Activated T-helper 17 cell treated with anti-CD3 and anti-CD28 coated beads, Interleukin-2, amount 50 U/mL, for 72 hours (primary cell): Measurements from ENCODE around the gene LRMDA. TPM values are rescaled to one million over a fixed set of nuclear protein-coding genes. Genes with fewer than 3 reads are reported as not detected.

Experiments
- ATAC-seq: fragments of 150-1000 bp; cut with Tn5 transposase; replicated peaks from 2 replicates; pipeline ENCODE4 v1.10.0; 2021; ENCODE audit warnings: mild to moderate bottlenecking, moderate library complexity
- H3K27ac Mint-ChIP-seq: one replicate; pipeline ENCODE4 v1.8.0; 2022; ENCODE audit warnings: mixed read lengths
- H3K27me3 Mint-ChIP-seq: one replicate; pipeline ENCODE4 v1.8.0; 2022; ENCODE audit warnings: mixed read lengths
- H3K36me3 Mint-ChIP-seq: one replicate; pipeline ENCODE4 v1.8.0; 2022; ENCODE audit warnings: low read depth, mild to moderate bottlenecking, mixed read lengths
- H3K4me1 Mint-ChIP-seq: one replicate; pipeline ENCODE4 v1.8.0; 2022; ENCODE audit warnings: mixed read lengths
- H3K4me3 Mint-ChIP-seq: one replicate; pipeline ENCODE4 v1.8.0; 2022; ENCODE audit warnings: mild to moderate bottlenecking, mixed read lengths
- H3K9me3 Mint-ChIP-seq: one replicate; pipeline ENCODE4 v1.8.0; 2022; ENCODE audit warnings: mixed read lengths
- total RNA-seq, 2 donors: library from RNA; stranded (reverse); gene quantifications; one replicate each; pipeline ENCODE4 v1.2.3, GENCODE V29; 2022

Gene LRMDA
- total RNA-seq, 2 donors from 2014 or later: not detected

GRCh38 chr10:75807456-75807855 is 376.0 kb downstream of the LRMDA start:
- Mint-ChIP-seq H3K9me3 (no peaks in the 10 kb centered on the region), H3K27ac (no peak overlapping the region), H3K4me3 (no peak overlapping the region), H3K36me3 (no peaks in the 10 kb centered on the region), H3K27me3 (peaks cover 34% of the 10 kb centered on the region), H3K4me1 (no peaks in the 10 kb centered on the region)
- no peak for ATAC-seq

- ATAC-seq: no peak
- no peak overlapping the region for H3K4me3 Mint-ChIP-seq
- H3K9me3 Mint-ChIP-seq: no peaks in the 10 kb centered on the region
- H3K27ac Mint-ChIP-seq: no peak overlapping the region
- peaks cover 41% of the 10 kb centered on the region for H3K27me3 Mint-ChIP-seq
- H3K36me3 Mint-ChIP-seq: no peaks in the 10 kb centered on the region
- no peaks in the 10 kb centered on the region for H3K4me1 Mint-ChIP-seq
Measured at GRCh38 chr10:75809003-75809402, 377.6 kb downstream of the LRMDA start.

GRCh38 chr10:75814014-75814413 is 382.6 kb downstream of the LRMDA start:
- Mint-ChIP-seq H3K4me1 (no peaks in the 10 kb centered on the region), H3K4me3 (no peak overlapping the region), H3K27ac (no peak overlapping the region), H3K27me3 (peaks cover 48% of the 10 kb centered on the region), H3K36me3 (no peaks in the 10 kb centered on the region), H3K9me3 (no peaks in the 10 kb centered on the region)
- ATAC-seq: peak; percentile 44

- Mint-ChIP-seq H3K4me3 (no peak overlapping the region), H3K27me3 (peaks cover 42% of the 10 kb centered on the region), H3K27ac (no peak overlapping the region), H3K4me1 (no peaks in the 10 kb centered on the region), H3K9me3 (no peaks in the 10 kb centered on the region), H3K36me3 (no peaks in the 10 kb centered on the region)
- ATAC-seq: no peak
Measured at GRCh38 chr10:75815066-75815465, 383.6 kb downstream of the LRMDA start.

- no peak overlapping the region for H3K4me3 Mint-ChIP-seq
- peaks cover 5% of the 10 kb centered on the region for H3K9me3 Mint-ChIP-seq
Measured at GRCh38 chr10:75817198-75817597, 385.8 kb downstream of the LRMDA start.

GRCh38 chr10:75818552-75818951 is 387.1 kb downstream of the LRMDA start:
- H3K36me3 Mint-ChIP-seq: no peaks in the 10 kb centered on the region
- H3K27ac Mint-ChIP-seq: no peak overlapping the region
- H3K9me3 Mint-ChIP-seq: peaks cover 5% of the 10 kb centered on the region
- peaks cover 40% of the 10 kb centered on the region for H3K27me3 Mint-ChIP-seq
- H3K4me3 Mint-ChIP-seq: no peak overlapping the region
- ATAC-seq: no peak
- no peaks in the 10 kb centered on the region for H3K4me1 Mint-ChIP-seq

More at GRCh38 chr10:75817198-75817597, 385.8 kb downstream of the LRMDA start:
- Mint-ChIP-seq H3K36me3 (no peaks in the 10 kb centered on the region), H3K4me1 (no peaks in the 10 kb centered on the region), H3K27me3 (peaks cover 45% of the 10 kb centered on the region), H3K27ac (no peak overlapping the region)
- no peak for ATAC-seq

- H3K4me3 Mint-ChIP-seq: no peak overlapping the region
- H3K4me1 Mint-ChIP-seq: no peaks in the 10 kb centered on the region
- ATAC-seq: no peak
- no peaks in the 10 kb centered on the region for H3K36me3 Mint-ChIP-seq
- H3K27ac Mint-ChIP-seq: no peak overlapping the region
- H3K9me3 Mint-ChIP-seq: peaks cover 4% of the 10 kb centered on the region
- H3K27me3 Mint-ChIP-seq: peaks cover 10% of the 10 kb centered on the region
Measured at GRCh38 chr10:75825235-75825634, 393.8 kb downstream of the LRMDA start.

- Mint-ChIP-seq H3K4me3 (no peak overlapping the region), H3K9me3 (no peaks in the 10 kb centered on the region), H3K4me1 (no peaks in the 10 kb centered on the region), H3K27me3 (peaks cover 6% of the 10 kb centered on the region), H3K36me3 (no peaks in the 10 kb centered on the region), H3K27ac (no peak overlapping the region)
- no peak for ATAC-seq
Measured at GRCh38 chr10:75825661-75826060, 394.2 kb downstream of the LRMDA start.

GRCh38 chr10:75826846-75827245 is 395.4 kb downstream of the LRMDA start:
- Mint-ChIP-seq H3K4me3 (no peak overlapping the region), H3K36me3 (no peaks in the 10 kb centered on the region), H3K27ac (no peak overlapping the region), H3K9me3 (no peaks in the 10 kb centered on the region), H3K4me1 (no peaks in the 10 kb centered on the region), H3K27me3 (peaks cover 6% of the 10 kb centered on the region)
- no peak for ATAC-seq

GRCh38 chr10:75827587-75828021 is 396.2 kb downstream of the LRMDA start:
- no peak overlapping the region for H3K4me3 Mint-ChIP-seq
- no peak for ATAC-seq
- no peaks in the 10 kb centered on the region for H3K36me3 Mint-ChIP-seq
- no peaks in the 10 kb centered on the region for H3K4me1 Mint-ChIP-seq
- peaks cover 6% of the 10 kb centered on the region for H3K27me3 Mint-ChIP-seq
- H3K27ac Mint-ChIP-seq: no peak overlapping the region
- peaks cover 5% of the 10 kb centered on the region for H3K9me3 Mint-ChIP-seq

GRCh38 chr10:75828413-75828812 is 397.0 kb downstream of the LRMDA start:
- Mint-ChIP-seq H3K9me3 (peaks cover 5% of the 10 kb centered on the region), H3K36me3 (no peaks in the 10 kb centered on the region), H3K4me1 (no peaks in the 10 kb centered on the region), H3K27me3 (peaks cover 3% of the 10 kb centered on the region), H3K4me3 (no peak overlapping the region), H3K27ac (no peak overlapping the region)
- ATAC-seq: no peak

GRCh38 chr10:75836064-75836463 is 404.6 kb downstream of the LRMDA start:
- Mint-ChIP-seq H3K9me3 (peaks cover 5% of the 10 kb centered on the region), H3K27ac (no peak overlapping the region), H3K36me3 (no peaks in the 10 kb centered on the region), H3K4me3 (no peak overlapping the region), H3K4me1 (no peaks in the 10 kb centered on the region), H3K27me3 (peaks cover 20% of the 10 kb centered on the region)
- no peak for ATAC-seq

GRCh38 chr10:75838486-75838885 is 407.1 kb downstream of the LRMDA start:
- peaks cover 19% of the 10 kb centered on the region for H3K27me3 Mint-ChIP-seq
- no peaks in the 10 kb centered on the region for H3K4me1 Mint-ChIP-seq
- no peak overlapping the region for H3K27ac Mint-ChIP-seq
- no peaks in the 10 kb centered on the region for H3K9me3 Mint-ChIP-seq
- no peak for ATAC-seq
- H3K4me3 Mint-ChIP-seq: no peak overlapping the region
- no peaks in the 10 kb centered on the region for H3K36me3 Mint-ChIP-seq

GRCh38 chr10:75839020-75839419 is 407.6 kb downstream of the LRMDA start:
- no peak overlapping the region for H3K4me3 Mint-ChIP-seq
- no peaks in the 10 kb centered on the region for H3K36me3 Mint-ChIP-seq
- ATAC-seq: no peak
- no peak overlapping the region for H3K27ac Mint-ChIP-seq
- H3K27me3 Mint-ChIP-seq: peaks cover 19% of the 10 kb centered on the region
- no peaks in the 10 kb centered on the region for H3K4me1 Mint-ChIP-seq
- no peaks in the 10 kb centered on the region for H3K9me3 Mint-ChIP-seq

- no peak for ATAC-seq
- no peak overlapping the region for H3K4me3 Mint-ChIP-seq
- no peaks in the 10 kb centered on the region for H3K4me1 Mint-ChIP-seq
- no peaks in the 10 kb centered on the region for H3K9me3 Mint-ChIP-seq
- no peaks in the 10 kb centered on the region for H3K36me3 Mint-ChIP-seq
- H3K27ac Mint-ChIP-seq: no peak overlapping the region
- H3K27me3 Mint-ChIP-seq: peaks cover 11% of the 10 kb centered on the region
Measured at GRCh38 chr10:75841266-75841665, 409.8 kb downstream of the LRMDA start.
